ENCODE results near the gene TIRAP. TPM values are rescaled to one million over a fixed set of nuclear protein-coding genes. Genes with fewer than 3 reads are reported as not detected.

The TIRAP gene
- total RNA-seq, 1 experiment from 2014 or later: 11.9 TPM

DNA sequence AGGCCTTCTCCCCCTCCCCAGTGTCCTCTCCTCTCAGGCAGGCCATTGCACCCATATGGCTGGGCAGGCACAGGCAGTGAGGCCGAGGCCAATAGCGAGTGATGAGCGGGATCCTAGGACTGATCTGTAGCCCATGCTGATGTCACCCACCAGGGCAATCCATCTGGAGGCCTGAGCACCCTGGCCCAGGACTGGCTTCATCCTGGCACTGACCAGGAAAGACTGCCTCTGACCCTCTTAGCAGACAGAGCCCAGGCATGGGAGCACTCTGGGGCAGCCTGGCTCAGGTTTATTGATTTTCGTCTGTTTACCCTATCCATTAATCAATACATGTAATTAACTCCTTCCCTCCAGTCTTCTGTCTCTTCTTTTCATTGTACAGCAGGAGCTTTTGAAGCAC, 5.1 kb upstream of the TIRAP start:
- Mint-ChIP-seq H3K36me3 (ENCODE audit: insufficient read depth, unreplicated experiment) (peaks cover 12% of the 10 kb centered on the region), H3K4me1 (ENCODE audit: insufficient read depth, unreplicated experiment) (peaks cover 13% of the 10 kb centered on the region), H3K4me3 (ENCODE audit: unreplicated experiment) (no peak overlapping the region), H3K9me3 (ENCODE audit: unreplicated experiment) (no peaks in the 10 kb centered on the region), H3K27me3 (ENCODE audit: insufficient read depth, unreplicated experiment) (no peaks in the 10 kb centered on the region), H3K27ac (ENCODE audit: low read depth, unreplicated experiment) (no peak overlapping the region)
- intact Hi-C loops (cut with micrococcal nuclease): no loop called here
- ChIA-PET CTCF (interaction anchor here (0.6 kb wide), 1 partner anchor 92 kb away, joined by 3 read pairs; no protein-coding TSS in a partner anchor), POLR2A (interaction anchor here (2.5 kb wide), 1 partner anchor 9 kb away, joined by 6 read pairs; the partner anchor contains the start of genes FOXRED1 and SRPRA)
- TF ChIP-seq, protein P1, sequence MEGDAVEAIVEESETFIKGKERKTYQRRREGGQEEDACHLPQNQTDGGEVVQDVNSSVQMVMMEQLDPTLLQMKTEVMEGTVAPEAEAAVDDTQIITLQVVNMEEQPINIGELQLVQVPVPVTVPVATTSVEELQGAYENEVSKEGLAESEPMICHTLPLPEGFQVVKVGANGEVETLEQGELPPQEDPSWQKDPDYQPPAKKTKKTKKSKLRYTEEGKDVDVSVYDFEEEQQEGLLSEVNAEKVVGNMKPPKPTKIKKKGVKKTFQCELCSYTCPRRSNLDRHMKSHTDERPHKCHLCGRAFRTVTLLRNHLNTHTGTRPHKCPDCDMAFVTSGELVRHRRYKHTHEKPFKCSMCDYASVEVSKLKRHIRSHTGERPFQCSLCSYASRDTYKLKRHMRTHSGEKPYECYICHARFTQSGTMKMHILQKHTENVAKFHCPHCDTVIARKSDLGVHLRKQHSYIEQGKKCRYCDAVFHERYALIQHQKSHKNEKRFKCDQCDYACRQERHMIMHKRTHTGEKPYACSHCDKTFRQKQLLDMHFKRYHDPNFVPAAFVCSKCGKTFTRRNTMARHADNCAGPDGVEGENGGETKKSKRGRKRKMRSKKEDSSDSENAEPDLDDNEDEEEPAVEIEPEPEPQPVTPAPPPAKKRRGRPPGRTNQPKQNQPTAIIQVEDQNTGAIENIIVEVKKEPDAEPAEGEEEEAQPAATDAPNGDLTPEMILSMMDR (IDR thresholded peaks at IDR 0.05; ENCODE audit: unreplicated experiment): no peak
- DNase-seq (ENCODE audit: unreplicated experiment): no peak
- BruUV-seq (replicated peaks): no TSS peak

DNA sequence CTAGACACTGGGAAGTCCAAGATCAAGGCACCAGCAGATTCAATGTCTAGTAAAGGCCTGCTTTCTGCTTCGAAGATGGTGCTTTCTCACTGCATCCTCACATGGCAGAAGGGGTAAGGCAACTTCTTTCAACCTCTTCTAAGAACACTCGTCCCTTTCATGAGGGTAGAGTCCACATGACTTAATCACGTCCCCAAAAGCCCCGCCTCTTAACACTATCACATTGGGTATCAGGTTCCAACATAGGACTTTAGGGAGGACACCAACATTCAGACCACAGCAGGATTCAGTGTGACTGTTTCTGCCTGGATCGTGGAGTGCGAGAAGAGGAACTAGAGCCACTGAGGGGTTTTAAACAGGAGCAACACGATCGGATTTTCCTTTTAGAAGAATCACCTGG, 3.7 kb upstream of the TIRAP start:
- TF ChIP-seq, protein P1 (IDR thresholded peaks at IDR 0.05; ENCODE audit: unreplicated experiment): no peak
- Mint-ChIP-seq H3K27me3 (ENCODE audit: insufficient read depth, unreplicated experiment) (no peaks in the 10 kb centered on the region), H3K36me3 (ENCODE audit: insufficient read depth, unreplicated experiment) (peaks cover 7% of the 10 kb centered on the region), H3K4me3 (ENCODE audit: unreplicated experiment) (no peak overlapping the region), H3K9me3 (ENCODE audit: unreplicated experiment) (no peaks in the 10 kb centered on the region), H3K4me1 (ENCODE audit: insufficient read depth, unreplicated experiment) (peaks cover 13% of the 10 kb centered on the region), H3K27ac (ENCODE audit: low read depth, unreplicated experiment) (no peak overlapping the region)
- BruUV-seq (replicated peaks): no TSS peak
- CTCF ChIA-PET: interaction anchor here (0.6 kb wide), 1 partner anchor 40 kb away, joined by 4 read pairs; no protein-coding TSS in a partner anchor
- DNase-seq (ENCODE audit: unreplicated experiment): no peak
- intact Hi-C loops (cut with micrococcal nuclease): no loop called here
- POLR2A ChIA-PET: interaction anchor here (2.5 kb wide), 1 partner anchor 11 kb away, joined by 6 read pairs; the partner anchor contains the start of genes FOXRED1 and SRPRA

DNA sequence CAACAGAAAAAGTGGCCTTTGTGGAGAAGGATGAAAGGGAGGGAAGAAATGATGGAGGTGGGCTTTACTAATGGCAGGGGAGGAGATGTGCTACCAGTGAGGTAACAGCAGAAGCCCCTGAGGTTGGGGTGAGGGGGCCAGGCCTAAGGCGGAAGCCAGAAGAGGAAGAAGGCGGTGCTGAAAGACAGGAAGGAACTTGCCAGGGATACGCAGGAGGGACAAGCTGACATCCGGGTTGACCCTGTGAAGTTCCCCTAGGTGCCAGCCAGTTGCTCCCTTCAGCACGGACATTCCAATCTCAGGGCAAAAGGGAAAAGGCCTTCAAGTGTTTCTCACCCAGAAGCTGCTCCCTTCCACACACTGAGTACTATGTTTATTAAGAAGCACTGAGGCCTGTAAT, 2.3 kb upstream of the TIRAP start:
- peaks cover 7% of the 10 kb centered on the region for H3K36me3 Mint-ChIP-seq (ENCODE audit: insufficient read depth, unreplicated experiment)
- H3K4me3 Mint-ChIP-seq (ENCODE audit: unreplicated experiment): no peak overlapping the region
- intact Hi-C loops (cut with micrococcal nuclease): no loop called here
- DNase-seq (ENCODE audit: unreplicated experiment): no peak
- TF ChIP-seq, protein P1 (IDR thresholded peaks at IDR 0.05; ENCODE audit: unreplicated experiment): no peak
- no peaks in the 10 kb centered on the region for H3K27me3 Mint-ChIP-seq (ENCODE audit: insufficient read depth, unreplicated experiment)
- peaks cover 21% of the 10 kb centered on the region for H3K4me1 Mint-ChIP-seq (ENCODE audit: insufficient read depth, unreplicated experiment)
- H3K27ac Mint-ChIP-seq (ENCODE audit: low read depth, unreplicated experiment): no peak overlapping the region
- BruUV-seq (replicated peaks): no TSS peak
- ChIA-PET CTCF (no interaction called here), POLR2A (interaction anchor here (0.7 to 4.8 kb wide), 3 partner anchors 12 to 120 kb away, joined by 3 to 41 read pairs (median 6); partner anchors contain the start of genes FOXRED1 and SRPRA)
- no peaks in the 10 kb centered on the region for H3K9me3 Mint-ChIP-seq (ENCODE audit: unreplicated experiment)

- H3K4me3 Mint-ChIP-seq (ENCODE audit: unreplicated experiment): peak overlapping the region; percentile 83
- intact Hi-C loops (cut with micrococcal nuclease): no loop called here
- H3K4me1 Mint-ChIP-seq (ENCODE audit: insufficient read depth, unreplicated experiment): peaks cover 21% of the 10 kb centered on the region
- ChIA-PET CTCF (interaction anchor here (1.3 kb wide), 1 partner anchor 29 kb away, joined by 4 read pairs; no protein-coding TSS in a partner anchor), POLR2A (interaction anchor here (1.2 to 4.8 kb wide), 3 partner anchors 9 to 69 kb away, joined by 3 to 41 read pairs (median 4); partner anchors contain the start of genes FAM118B, FOXRED1 and SRPRA)
- BruUV-seq (replicated peaks): no TSS peak
- no peak for DNase-seq (ENCODE audit: unreplicated experiment)
- H3K36me3 Mint-ChIP-seq (ENCODE audit: insufficient read depth, unreplicated experiment): peaks cover 7% of the 10 kb centered on the region
- TF ChIP-seq, protein P1 (IDR thresholded peaks at IDR 0.05; ENCODE audit: unreplicated experiment): no peak
- peak overlapping the region; percentile 80 for H3K27ac Mint-ChIP-seq (ENCODE audit: low read depth, unreplicated experiment)
- H3K9me3 Mint-ChIP-seq (ENCODE audit: unreplicated experiment): no peaks in the 10 kb centered on the region
- H3K27me3 Mint-ChIP-seq (ENCODE audit: insufficient read depth, unreplicated experiment): no peaks in the 10 kb centered on the region
These were observed 1.6 kb upstream of the TIRAP start for GRCh38 chr11:126281245-126281644.

Measured in MCF 10A (cell line).